ENCODE results near the gene CUL1.

Gene CUL1

DNA sequence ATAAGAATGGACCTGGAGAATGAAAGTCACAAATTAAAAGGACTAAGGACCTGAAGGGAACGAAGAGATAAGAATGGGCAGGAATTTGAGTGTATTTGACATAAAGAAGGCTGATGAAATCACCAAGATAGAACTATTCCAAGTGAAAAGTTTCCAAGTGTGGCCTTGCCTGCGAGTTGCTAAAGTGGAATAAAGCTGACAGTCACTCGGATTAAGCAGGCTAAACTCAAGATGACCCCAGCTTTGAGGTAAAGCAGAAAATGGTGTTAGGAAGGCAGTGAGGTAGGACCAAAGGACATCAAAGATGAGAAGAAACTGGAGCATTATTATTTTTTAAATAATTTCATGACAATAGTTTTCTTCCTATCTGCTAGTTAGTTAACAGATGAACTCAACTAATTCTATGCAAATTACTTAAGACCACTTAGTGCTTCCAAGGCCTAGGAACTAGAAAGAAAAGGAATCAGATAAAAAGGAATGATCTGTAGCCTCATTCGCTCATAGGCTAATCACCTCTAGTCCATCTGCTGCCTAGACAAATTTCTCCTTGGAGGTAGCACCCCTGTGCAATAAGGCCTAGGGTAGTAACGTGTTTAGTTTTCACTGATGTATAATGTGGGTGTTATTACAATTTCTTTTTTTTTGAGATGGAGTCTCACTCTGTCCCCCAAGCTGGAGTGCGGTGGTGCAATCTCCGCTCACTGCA lies 150.8 kb downstream of the CUL1 start:
- no peak for DNase-seq

DNA sequence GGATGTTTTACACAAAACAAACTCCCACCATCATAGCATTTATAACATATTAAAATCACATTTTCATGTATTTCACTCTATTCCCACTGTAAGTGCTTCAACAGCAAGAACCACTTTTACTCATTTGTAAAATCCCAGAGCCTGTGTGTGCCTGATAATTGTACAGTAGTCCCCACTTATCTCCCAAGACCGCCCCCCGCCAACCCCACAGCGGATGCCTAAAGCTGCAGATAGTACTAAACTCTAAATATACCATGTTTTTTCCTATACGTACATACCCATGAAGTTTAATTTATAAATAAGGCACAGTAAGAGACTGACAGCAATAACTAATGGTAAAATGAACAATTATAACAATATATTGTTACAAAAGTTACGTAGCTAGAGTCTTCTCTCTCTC lies 151.9 kb downstream of the CUL1 start:
- no peak for DNase-seq

Data from nucleus accumbens (tissue), 56 donors.